Heart right ventricle (tissue), 16 donors: ENCODE results near the gene SLC2A10. TPM values are rescaled to one million over a fixed set of nuclear protein-coding genes. Genes with fewer than 3 reads are reported as not detected.

Experiments used
- ATAC-seq, 8 donors: fragments of 200-7000 bp; cut with Tn5 transposase; one replicate each; pipeline ENCODE4 v1.9.1; 2020; ENCODE audit warnings: mild to moderate bottlenecking in 8 of 8, moderate library complexity in 8 of 8, moderate number of reproducible peaks in 1 of 8
- DNase-seq, 2 donors: peaks; one replicate each; pipeline ENCODE4 v3.0.0-alpha.2; 2020
- H3K27ac ChIP-seq, 10 donors: fragments of 200-600 bp; sonication (generic) in 2 of 10; one replicate each; pipeline versions ENCODE4 v1.5.0 to v1.8.0; 2020 to 2022; ENCODE audit warnings: mild to moderate bottlenecking in 3 of 10
- H3K27me3 ChIP-seq, 7 donors: fragments of 200-600 bp; one replicate each; pipeline ENCODE4 v1.8.0; 2021 to 2022; ENCODE audit warnings: mild to moderate bottlenecking in 2 of 7
- H3K36me3 ChIP-seq, 9 donors: fragments of 200-600 bp; sonication (generic) in 1 of 9; one replicate each; pipeline versions ENCODE4 v1.5.0 to v1.8.0; 2020 to 2022; ENCODE audit warnings: mild to moderate bottlenecking in 2 of 9
- H3K4me1 ChIP-seq, 9 donors: fragments of 200-600 bp; sonication (generic) in 1 of 9; one replicate each; pipeline versions ENCODE4 v1.5.0 to v1.8.0; 2020 to 2022; ENCODE audit warnings: mild to moderate bottlenecking in 4 of 9
- H3K4me3 ChIP-seq, 10 donors: fragments of 200-600 bp; sonication (generic) in 2 of 10; one replicate each; pipeline versions ENCODE4 v1.5.0 to v1.8.0; 2020 to 2022; ENCODE audit warnings: mild to moderate bottlenecking in 7 of 10, moderate library complexity in 2 of 10
- H3K9me3 ChIP-seq, 11 donors: fragments of 200-600 bp in 10 of 11; sonication (generic) in 2 of 11; one replicate each; pipeline versions ENCODE4 v1.5.0 to v1.8.0; 2013 to 2022; ENCODE audit warnings: mild to moderate bottlenecking in 2 of 11, control low read depth in 1 of 11, moderate library complexity in 1 of 11
- CTCF ChIP-seq, 9 donors: fragments of 200-600 bp; sonication (generic) in 2 of 9; IDR thresholded peaks; one replicate each; pipeline versions ENCODE4 v1.5.0 to v1.8.0; 2021 to 2022; ENCODE audit warnings: antibody characterized with exemption in 9 of 9, mild to moderate bottlenecking in 5 of 9, moderate library complexity in 1 of 9
- WGBS, 2 donors: extraction: QIAGEN DNeasy Blood & Tissue Kit; methylation state at CpG; one replicate each; pipeline ENCODE4 v1.1.7; 2013; ENCODE audit warnings: inconsistent platforms in 1 of 2; 5-methylcytosine and 5-hydroxymethylcytosine counted together
- intact Hi-C, 10 donors: fragments of 100-400 bp; cut with DNase I; formaldehyde crosslinking; loops; one replicate each; pipeline versions ENCODE4 v1.11.1 to v1.14.2; 2022
- polyA plus RNA-seq, 2 donors: library from polyadenylated mRNA; stranded (reverse); fragments of 200-250 nt; gene quantifications; one replicate each; pipeline ENCODE4 v1.2.3, GENCODE V29; 2013
- total RNA-seq, 10 donors: library from RNA; stranded (reverse); fragmentation: NEBNext Ultra II Directional in 3 of 10; extraction: Animal tissue kit (Norgen Biotek cat#: 25700) in 3 of 10; gene quantifications; one replicate each; pipeline versions ENCODE4 v1.2.1 to v1.2.4, GENCODE V29; 2021 to 2023
- donor health status: Arrhythmogenic right ventricular cardiomyopathy.
- donor health status: ischemic (EF 13 %, LVEDD 7.1; RV severe dilation, severe dysfunction).
- donor health status: healthy with polysubstance abuse.
- donor health status: DM: no; HTN: yes; CAD: no.
- donor health status: DM: no; HTN: no; CAD: no.
- donor health status: ischemic (EF 25% LVEDD 6.9; RV normal size, moderate dysfunction).
- donor health status: ischemic (EF 25% LVEDD 5.7; RV mildly dilated, moderate dysfunction).
- donor health status: healthy.
- donor health status: DM: yes; HTN: yes; CAD: no.
- donor health status: Ischemic cardiomyopathy.
- donor health status: ischemic (EF 35%, LVEDD 5.7; RV mildly dilated, moderate dysfunction).
- donor health status: nonischemic (EF 11% LVEDD 7.7; RV severe dilation, severe dysfunction).
- donor health status: DM: yes; HTN: yes; CAD: no.
- donor health status: PGD.
- donor health status: ischemic (EF 29% LVEDD 5.4; RV normal size, mild dysfunction).
- donor health status: nonischemic (EF 23%, LVEDD 6.1; RV moderate dilation, normal function).

SLC2A10 gene
- total and polyA plus RNA-seq, 12 donors: 1.1 to 5.2 (median 2.5) TPM

DNA sequence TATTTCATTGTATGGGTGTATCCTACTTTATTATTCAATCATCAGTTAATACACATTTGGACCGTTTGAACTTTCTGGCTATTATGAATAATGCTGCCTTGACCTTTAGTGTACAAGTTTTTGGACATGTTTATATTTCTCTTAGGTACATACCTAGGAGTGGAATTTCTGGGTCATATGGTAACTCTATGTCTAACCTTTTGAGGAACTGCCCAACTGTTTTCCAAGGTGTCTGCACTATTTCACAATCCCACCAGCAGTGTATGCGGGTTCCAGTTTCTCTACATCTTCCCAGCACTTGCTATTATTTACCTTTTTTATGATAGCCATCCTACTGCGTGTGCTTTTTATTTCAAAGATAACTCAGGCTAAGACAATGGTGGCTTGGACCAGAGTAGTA lies 43.8 kb upstream of the SLC2A10 start:
- DNase-seq: no peak
- Histone ChIP-seq H3K9me3 (peaks cover 0 to 18% (median 5%) of the 10 kb centered on the region in 11 donors), H3K4me1 (no peaks in the 10 kb centered on the region), H3K36me3 (no peaks in the 10 kb centered on the region), H3K27ac (no peak overlapping the region), H3K4me3 (no peak overlapping the region), H3K27me3 (no peaks in the 10 kb centered on the region)
- intact Hi-C loops: no loop called here
- 92% methylated on average over 3 of the region's 3 CpGs for WGBS, 2 donors
- TF ChIP-seq CTCF (IDR thresholded peaks at IDR 0.05): no peak
- ATAC-seq: no peak

- H3K27ac ChIP-seq: no peak overlapping the region
- no peak overlapping the region for H3K4me3 ChIP-seq
- no peaks in the 10 kb centered on the region for H3K27me3 ChIP-seq
- H3K9me3 ChIP-seq: peaks cover 0 to 18% (median 8%) of the 10 kb centered on the region in 11 donors
- no peaks in the 10 kb centered on the region for H3K36me3 ChIP-seq
- intact Hi-C loops: no loop called here
- ATAC-seq: no peak
- H3K4me1 ChIP-seq: no peaks in the 10 kb centered on the region
- WGBS, 2 donors: 89 to 98% methylated on average over 3 of the region's 3 CpGs
- DNase-seq: no peak
- TF ChIP-seq CTCF (IDR thresholded peaks at IDR 0.05): no peak
These were observed 43.1 kb upstream of the SLC2A10 start for GRCh38 chr20:46666306-46666705.

DNA sequence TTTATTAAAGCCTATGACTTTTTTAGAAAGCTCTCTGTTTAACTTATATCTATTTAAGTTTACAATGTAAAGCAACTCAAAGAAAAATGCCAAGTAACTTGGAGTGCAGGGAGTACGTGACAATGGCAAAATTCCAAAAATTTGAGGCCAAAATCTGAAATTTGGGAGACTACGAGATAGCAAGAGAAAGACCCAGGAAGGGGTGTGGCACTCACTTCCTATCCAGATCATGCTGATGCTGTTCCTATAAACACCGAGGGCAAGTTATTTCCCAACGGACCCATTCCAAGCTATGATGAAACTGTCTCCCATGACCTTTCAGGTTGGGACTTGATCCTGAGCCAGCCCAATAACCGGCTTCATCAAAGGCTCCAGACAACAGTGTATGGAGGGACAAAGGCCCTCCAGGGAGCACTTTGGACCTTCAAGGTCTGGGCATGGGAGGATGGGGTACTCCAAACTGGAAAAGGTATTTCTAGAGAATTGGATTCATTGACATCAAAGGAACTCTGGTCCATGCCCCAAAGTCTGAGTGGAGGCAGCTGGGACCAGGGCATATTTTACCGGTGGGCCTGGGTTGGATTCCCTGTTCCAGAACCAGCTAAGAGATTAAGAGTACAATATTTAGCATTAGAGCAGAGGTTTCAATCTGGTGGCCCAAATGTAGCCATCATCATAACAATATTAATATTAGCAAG lies 42.5 kb upstream of the SLC2A10 start:
- no peaks in the 10 kb centered on the region for H3K4me1 ChIP-seq
- H3K9me3 ChIP-seq: peaks cover 0 to 25% (median 8%) of the 10 kb centered on the region in 11 donors
- no peaks in the 10 kb centered on the region for H3K27me3 ChIP-seq
- intact Hi-C loops: no loop called here
- H3K36me3 ChIP-seq: no peaks in the 10 kb centered on the region
- 68 to 78% methylated on average over 6 of the region's 6 CpGs for WGBS, 2 donors
- H3K27ac ChIP-seq: no peak overlapping the region
- TF ChIP-seq CTCF (IDR thresholded peaks at IDR 0.05): no peak
- no peak for ATAC-seq
- H3K4me3 ChIP-seq: no peak overlapping the region
- DNase-seq: no peak

- intact Hi-C loops: loop anchor here in 1 of 10 donors (10.0 kb wide), 1 partner anchor 105 kb away; no protein-coding TSS in a partner anchor
- no peak for ATAC-seq
- H3K4me3 ChIP-seq: no peak overlapping the region
- 82 to 89% methylated on average over 2 of the region's 2 CpGs for WGBS, 2 donors
- peaks cover 0 to 41% (median 8%) of the 10 kb centered on the region in 11 donors for H3K9me3 ChIP-seq
- no peak overlapping the region for H3K27ac ChIP-seq
- H3K36me3 ChIP-seq: no peaks in the 10 kb centered on the region
- H3K27me3 ChIP-seq: no peaks in the 10 kb centered on the region
- no peak for TF ChIP-seq CTCF (IDR thresholded peaks at IDR 0.05)
- DNase-seq: no peak
- no peaks in the 10 kb centered on the region for H3K4me1 ChIP-seq
These were observed 39.2 kb upstream of the SLC2A10 start for GRCh38 chr20:46670228-46670584.
